Pons (tissue), 1 donor: ENCODE data around the gene MYBPC3.
A peak's percentile ranks its signal among the peaks of the same experiment; 100 is the strongest.

ENCODE experiments used
- DNase-seq: peaks from one replicate; pipeline ENCODE4 v3.0.0-alpha.2; 2016; ENCODE audit warnings: low spot score

Gene MYBPC3

GRCh38 chr11:47352556-47352955 is at the start of gene MYBPC3:
MYBPC3 (minus strand) TSS chr11:47352702; CDS start chr11:47352647, 55 bp downstream.
- DNase-seq, result no peak

- no peak for DNase-seq
Observed at GRCh38 chr11:47400768-47401279, 48.3 kb upstream of the MYBPC3 start.

GRCh38 chr11:47399860-47400767 is 47.6 kb upstream of the MYBPC3 start:
- no peak for DNase-seq

DNA sequence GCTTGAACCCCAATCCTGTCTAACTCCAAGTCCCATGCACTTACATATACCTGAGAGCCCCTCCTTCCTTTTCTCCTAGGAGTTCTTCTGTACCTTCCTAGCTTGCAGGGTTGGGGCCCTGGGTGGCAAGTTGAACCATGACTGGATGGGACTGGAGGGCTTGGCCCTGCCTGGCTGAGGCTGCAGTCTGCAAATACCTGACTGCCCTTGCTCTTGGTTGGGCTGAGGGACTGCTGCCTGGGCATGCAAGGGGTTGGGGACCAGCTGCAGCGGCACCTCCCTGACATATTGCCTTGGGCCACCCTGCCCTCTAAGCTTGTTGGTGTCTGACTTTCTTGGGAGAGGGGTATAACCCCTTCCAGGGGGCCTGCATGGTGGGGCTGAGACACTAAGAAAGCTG is 46.0 kb upstream of the MYBPC3 start:
- no peak for DNase-seq

DNA sequence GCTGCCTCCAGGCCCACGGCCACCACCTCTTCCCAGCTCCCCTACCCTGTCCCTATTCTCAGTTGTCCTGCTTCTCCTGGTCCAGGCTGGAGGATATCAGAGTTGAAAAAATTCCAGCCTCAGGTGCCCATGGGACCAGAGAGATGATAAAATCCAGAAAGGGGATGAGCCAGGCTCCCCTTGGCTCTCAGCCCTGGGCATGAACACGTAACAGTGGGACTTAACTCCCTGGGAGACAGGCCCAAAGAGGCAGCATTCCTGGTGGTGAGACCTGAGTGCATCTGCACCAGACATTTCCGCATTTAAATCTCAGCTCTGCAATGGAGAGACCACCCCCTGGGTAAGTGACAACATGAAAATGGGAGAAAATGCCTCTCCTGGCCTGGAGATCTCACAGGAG is 45.5 kb upstream of the MYBPC3 start:
- DNase-seq, result no peak

DNA sequence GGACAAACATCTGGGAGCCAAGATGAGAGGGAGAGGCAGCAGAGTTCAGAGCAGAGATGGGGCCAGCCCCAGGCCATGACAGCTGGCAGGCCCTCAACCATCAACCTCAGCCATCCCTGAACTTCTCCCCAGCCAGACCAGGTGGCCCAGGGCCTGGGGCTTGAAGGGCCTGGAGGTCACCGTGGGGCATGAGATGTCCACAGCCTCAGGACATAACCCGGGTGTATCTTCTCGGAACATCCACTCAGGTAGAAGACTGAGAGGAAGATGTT is 43.5 kb upstream of the MYBPC3 start:
- no peak for DNase-seq

DNA sequence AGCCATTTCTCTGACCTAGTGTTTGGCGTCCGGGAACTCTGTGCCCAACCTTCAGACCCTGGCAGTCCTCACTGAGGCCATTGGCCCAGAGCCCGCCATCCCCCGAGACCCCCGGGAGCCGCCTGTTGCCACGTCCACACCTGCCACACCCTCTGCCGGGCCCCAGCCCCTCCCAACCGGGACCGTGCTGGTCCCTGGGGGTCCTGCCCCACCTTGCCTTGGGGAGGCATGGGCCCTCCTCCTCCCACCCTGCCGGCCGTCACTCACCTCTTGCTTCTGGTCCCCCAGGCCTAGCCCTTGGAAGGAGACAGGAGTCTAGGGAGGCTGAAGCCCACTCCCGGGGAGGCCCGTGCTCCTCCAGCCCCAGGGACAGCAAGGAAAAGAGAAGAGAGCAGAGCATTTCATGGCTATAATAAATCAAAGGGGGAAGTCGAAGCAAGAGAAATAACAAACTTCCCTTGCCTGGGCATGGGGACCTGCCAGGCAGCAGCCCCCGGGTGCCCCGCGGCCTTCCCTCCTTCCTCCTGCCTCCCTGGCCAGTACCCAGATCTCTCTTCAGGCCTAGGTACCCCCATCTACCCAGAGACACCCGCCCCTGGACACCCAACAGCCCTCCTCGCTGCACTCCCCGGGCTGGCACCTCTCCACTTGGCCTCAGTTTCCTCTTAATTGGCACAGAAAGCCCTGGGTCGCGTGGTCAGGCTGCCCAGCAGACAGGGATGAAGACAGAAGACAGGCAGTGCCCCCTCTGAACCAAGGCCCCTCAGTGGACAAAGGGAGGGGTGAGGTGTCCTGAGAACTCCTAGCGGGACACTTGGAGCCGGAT is 42.9 kb upstream of the MYBPC3 start:
- DNase-seq, result no peak

DNA sequence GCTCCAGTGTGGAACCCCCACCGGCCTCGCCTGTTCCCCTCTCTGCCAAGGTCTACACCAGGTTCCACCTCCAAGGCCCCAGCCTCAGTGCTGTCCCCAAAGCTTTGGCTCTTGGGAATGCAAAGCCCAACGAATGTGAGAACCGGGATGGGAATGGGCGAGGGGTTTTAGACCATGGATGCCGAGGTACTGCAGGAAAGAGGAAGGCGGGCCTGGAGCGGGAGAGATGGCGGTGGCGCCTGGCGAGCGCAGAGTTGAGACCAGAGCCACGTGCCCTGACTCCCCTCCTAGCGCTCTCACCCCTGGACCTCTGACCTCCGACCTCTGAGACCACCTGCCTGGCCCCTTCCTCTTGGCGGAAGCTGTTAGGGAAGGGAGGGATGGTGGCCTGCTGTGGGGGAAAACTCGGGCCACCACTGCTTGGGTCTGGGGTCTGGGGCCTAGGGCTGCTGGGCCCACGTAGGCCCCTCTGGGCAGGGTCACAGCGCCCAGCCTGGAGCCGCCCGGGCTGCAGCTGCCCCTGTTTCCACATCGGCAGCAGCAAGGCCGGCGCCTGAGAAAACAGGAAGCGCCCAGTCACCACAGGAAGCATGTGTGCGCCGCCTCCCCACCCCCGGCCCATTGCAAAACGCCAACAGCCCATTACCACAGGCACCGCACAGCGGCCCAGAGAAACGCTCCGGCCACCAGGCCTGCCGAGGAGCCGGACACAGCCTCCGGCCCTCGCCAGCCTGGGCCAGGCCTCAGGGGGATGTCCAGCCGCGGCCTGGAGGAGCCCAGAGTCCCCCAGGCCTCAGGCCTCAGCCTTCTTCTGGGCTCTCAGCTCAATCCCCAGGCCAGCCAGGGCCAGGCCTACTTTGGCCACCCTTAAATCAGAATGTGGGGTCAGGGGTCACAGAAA is 42.1 kb upstream of the MYBPC3 start:
- DNase-seq, result peak; percentile 34

DNA sequence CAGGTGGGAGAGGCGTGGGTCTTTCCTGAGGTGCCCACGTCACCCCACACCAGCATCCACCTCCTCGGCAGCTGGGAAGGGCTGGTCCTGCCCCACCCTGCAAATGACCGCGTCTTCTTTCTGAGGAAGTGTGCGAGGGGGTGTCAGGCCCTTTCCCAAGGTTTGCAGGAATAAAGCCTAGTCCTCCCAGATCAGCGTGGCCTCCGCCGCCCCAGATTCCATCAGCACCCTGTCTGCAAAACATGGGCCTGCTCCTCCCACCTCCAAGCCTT is 41.5 kb upstream of the MYBPC3 start:
- no peak for DNase-seq

DNA sequence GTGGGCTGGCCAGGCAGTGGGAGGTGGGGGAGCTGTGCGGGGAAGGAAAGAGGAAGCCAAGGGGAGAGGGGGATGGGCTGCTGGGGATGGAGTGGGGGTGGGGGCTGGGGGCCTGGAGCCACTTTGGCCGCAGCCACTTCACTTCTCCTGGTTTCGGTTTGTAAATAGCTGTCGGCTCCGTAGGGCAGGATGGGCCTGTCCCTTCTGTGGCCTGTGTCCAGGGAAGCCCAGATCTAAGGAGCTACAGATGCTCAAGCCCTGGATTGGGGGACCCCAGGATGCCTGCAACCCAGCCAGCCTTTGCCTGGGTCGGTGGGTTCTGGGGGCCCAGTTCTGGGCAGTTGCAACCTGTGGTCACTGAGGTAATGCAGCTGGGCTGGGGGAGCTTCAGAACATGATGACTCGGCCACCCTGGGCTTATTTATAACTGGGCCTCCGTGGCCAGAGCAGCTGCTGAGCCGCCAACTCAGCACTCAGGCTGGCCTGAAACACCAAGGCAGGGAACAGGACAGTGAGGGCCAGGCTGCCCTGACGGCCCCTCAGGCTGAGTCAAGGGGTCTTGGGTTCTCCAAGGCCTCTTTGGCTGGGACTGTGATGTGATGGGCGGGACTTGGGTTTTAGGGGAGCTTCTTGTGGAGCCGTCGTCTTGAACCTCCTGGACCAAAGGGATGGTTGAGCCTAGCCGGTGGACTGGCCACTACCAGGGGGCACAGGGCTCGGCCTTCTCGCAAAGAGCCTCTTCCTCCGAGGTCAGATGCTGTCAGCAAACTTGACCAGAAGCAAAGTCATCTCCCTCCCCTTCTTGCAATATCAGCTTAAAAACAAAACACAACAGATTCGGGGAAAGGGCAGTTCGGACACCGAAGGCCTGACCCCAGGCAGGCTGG is 40.9 kb upstream of the MYBPC3 start:
- DNase-seq, result peak; percentile 54

- DNase-seq, result peak; percentile 51
Observed at GRCh38 chr11:47392546-47393162, 40.2 kb upstream of the MYBPC3 start.

GRCh38 chr11:47391711-47392432 is 39.4 kb upstream of the MYBPC3 start:
- DNase-seq, result no peak

DNA sequence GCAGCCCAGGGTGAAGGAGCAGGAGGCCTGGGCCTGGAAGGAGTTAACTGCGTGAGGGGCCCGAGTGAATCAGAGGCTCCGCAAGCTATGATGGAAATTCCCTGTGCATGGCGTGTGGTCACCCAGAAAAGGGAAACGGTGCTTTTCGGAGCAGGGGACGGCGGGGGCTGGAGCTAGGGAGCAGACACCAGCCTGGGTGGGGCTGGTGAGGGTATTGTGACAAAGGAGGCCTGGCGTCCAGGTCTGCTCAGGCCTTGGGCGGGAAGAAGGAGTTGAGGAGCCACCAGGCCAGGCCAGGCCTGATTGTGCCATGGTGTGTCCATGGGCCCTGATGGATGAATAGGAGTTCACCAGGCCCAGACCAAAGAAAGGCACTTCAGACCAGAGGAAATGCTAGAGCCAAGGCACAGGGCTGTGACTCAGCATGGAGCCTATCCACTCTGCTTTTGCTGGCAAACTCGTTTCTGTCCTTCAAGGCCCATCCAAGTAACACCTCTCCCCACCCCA is 38.6 kb upstream of the MYBPC3 start:
- no peak for DNase-seq

- DNase-seq, result no peak
Observed at GRCh38 chr11:47390422-47390760, 37.9 kb upstream of the MYBPC3 start.

DNA sequence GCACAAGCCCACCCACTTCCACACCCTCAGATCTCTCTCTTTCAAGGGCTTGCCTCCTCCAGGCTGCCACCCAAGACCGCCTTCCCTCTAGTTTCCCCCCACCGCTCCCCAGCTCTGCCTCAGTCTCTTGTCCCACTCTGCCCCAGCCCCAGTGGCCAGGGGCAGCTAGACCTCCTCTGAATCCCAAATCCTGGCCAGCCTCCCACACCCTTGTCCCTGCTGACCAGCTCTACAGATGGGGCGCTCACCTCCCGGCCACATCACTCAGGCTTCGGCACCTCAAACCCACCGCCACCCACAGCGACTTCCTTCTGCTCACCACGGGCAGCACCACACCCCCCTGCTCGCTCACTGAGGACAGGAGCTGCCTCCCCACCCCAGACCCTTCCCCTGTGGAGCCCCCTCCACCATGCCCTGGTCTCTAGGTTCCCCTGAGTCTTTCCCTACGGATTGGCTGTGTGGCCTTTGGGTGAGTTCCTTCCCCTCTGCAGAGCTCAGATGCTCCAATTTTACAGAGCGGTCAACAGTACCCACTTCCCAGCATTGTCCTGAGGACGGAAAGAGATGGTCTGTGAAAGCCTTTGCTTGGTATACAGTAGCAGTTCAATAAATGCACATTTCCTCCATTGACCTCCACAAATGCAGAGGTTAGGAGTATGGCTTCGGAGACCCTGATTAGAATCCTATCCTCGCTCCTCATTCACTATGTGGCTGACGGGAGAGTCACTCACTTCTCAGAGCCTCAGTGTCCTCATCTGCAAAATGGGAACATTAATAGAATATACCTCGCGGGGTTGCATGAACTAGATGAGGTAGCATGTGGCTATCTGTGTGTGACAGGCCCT is 37.3 kb upstream of the MYBPC3 start:
- DNase-seq, result no peak

- no peak for DNase-seq
Observed at GRCh38 chr11:47388697-47389576, 36.4 kb upstream of the MYBPC3 start.

- no peak for DNase-seq
Observed at GRCh38 chr11:47387944-47388696, 35.6 kb upstream of the MYBPC3 start.
